H1 (cell line): ENCODE results near the gene PKD1L1. TPM values are rescaled to one million over a fixed set of nuclear protein-coding genes. Genes with fewer than 3 reads are reported as not detected.

ENCODE experiments used
- BCL11A ChIP-seq, 2 experiments: IDR thresholded peaks; one replicate each; pipeline ENCODE4 v1.6.1; 2011; ENCODE audit warnings: low read depth in 2 of 2, low read length in 2 of 2, mild to moderate bottlenecking in 2 of 2
- polyA plus RNA-seq, 7 experiments: library from polyadenylated mRNA; depleted of rRNA in 3 of 7; stranded (reverse) in 5 of 7; unstranded in 2 of 7; fragments of >200 nt in 5 of 7; fragments of 200-250 nt in 2 of 7; gene quantifications; 1 replicate in 5 of 7; 2 replicates in 1 of 7; 4 replicates in 1 of 7; pipeline versions ENCODE4 v1.2.1 to v1.2.3, GENCODE V29; 2011 to 2013; ENCODE audit warnings: missing spikeins in 2 of 7, mixed read lengths in 2 of 7
- total RNA-seq: library from RNA; stranded (reverse); fragmentation: NEBNext Ultra II Directional; extraction: Animal tissue kit (Norgen Biotek cat#: 25700); gene quantifications from 2 replicates; pipeline ENCODE4 v1.2.1, GENCODE V29; 2021
- TF ChIP-seq, protein P1 (sequence below): fragments of 300-600 bp; sonication (generic); IDR thresholded peaks from 2 replicates; pipeline ENCODE4 v1.7.1; 2012; ENCODE audit warnings: low read length, moderate library complexity, mild to moderate bottlenecking, inconsistent platforms; ENCODE audit not compliant: insufficient replicate concordance

PKD1L1 gene
- total and polyA plus RNA-seq, 2 of the 8 experiments (the other 6 are each of a cell fraction or from before 2014, with no cell fraction given) = 0.22 to 0.35 TPM

DNA sequence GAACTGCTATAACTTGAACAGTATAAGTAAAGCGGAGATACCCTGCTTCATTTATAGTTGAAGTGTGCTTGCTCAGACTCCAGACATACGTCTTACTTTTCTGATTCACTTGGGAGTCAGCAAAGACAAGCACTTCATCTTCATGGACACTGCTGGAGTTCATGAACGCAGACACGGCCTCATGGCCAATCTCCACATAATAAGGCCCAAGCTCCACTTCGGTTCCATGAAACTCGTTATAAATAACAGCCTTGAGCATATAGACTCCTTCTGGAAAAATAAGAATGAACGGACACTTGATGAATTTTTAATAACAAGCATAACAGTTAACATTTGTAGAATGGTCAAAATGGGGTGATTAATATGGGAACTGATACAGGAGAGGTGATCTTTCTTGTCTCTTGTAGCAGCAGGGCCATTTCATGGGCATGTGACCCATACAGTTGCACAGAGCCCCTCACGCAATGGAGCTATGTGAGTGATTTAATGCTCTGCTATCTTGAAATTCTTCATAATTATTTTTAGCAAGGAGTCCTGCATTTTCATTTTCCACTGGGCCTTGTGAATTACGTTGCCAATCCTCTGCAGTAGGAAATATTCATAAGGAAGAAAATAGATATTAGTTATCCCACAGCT lies 40.2 kb downstream of the PKD1L1 start (continued):
- TF ChIP-seq, protein P1, sequence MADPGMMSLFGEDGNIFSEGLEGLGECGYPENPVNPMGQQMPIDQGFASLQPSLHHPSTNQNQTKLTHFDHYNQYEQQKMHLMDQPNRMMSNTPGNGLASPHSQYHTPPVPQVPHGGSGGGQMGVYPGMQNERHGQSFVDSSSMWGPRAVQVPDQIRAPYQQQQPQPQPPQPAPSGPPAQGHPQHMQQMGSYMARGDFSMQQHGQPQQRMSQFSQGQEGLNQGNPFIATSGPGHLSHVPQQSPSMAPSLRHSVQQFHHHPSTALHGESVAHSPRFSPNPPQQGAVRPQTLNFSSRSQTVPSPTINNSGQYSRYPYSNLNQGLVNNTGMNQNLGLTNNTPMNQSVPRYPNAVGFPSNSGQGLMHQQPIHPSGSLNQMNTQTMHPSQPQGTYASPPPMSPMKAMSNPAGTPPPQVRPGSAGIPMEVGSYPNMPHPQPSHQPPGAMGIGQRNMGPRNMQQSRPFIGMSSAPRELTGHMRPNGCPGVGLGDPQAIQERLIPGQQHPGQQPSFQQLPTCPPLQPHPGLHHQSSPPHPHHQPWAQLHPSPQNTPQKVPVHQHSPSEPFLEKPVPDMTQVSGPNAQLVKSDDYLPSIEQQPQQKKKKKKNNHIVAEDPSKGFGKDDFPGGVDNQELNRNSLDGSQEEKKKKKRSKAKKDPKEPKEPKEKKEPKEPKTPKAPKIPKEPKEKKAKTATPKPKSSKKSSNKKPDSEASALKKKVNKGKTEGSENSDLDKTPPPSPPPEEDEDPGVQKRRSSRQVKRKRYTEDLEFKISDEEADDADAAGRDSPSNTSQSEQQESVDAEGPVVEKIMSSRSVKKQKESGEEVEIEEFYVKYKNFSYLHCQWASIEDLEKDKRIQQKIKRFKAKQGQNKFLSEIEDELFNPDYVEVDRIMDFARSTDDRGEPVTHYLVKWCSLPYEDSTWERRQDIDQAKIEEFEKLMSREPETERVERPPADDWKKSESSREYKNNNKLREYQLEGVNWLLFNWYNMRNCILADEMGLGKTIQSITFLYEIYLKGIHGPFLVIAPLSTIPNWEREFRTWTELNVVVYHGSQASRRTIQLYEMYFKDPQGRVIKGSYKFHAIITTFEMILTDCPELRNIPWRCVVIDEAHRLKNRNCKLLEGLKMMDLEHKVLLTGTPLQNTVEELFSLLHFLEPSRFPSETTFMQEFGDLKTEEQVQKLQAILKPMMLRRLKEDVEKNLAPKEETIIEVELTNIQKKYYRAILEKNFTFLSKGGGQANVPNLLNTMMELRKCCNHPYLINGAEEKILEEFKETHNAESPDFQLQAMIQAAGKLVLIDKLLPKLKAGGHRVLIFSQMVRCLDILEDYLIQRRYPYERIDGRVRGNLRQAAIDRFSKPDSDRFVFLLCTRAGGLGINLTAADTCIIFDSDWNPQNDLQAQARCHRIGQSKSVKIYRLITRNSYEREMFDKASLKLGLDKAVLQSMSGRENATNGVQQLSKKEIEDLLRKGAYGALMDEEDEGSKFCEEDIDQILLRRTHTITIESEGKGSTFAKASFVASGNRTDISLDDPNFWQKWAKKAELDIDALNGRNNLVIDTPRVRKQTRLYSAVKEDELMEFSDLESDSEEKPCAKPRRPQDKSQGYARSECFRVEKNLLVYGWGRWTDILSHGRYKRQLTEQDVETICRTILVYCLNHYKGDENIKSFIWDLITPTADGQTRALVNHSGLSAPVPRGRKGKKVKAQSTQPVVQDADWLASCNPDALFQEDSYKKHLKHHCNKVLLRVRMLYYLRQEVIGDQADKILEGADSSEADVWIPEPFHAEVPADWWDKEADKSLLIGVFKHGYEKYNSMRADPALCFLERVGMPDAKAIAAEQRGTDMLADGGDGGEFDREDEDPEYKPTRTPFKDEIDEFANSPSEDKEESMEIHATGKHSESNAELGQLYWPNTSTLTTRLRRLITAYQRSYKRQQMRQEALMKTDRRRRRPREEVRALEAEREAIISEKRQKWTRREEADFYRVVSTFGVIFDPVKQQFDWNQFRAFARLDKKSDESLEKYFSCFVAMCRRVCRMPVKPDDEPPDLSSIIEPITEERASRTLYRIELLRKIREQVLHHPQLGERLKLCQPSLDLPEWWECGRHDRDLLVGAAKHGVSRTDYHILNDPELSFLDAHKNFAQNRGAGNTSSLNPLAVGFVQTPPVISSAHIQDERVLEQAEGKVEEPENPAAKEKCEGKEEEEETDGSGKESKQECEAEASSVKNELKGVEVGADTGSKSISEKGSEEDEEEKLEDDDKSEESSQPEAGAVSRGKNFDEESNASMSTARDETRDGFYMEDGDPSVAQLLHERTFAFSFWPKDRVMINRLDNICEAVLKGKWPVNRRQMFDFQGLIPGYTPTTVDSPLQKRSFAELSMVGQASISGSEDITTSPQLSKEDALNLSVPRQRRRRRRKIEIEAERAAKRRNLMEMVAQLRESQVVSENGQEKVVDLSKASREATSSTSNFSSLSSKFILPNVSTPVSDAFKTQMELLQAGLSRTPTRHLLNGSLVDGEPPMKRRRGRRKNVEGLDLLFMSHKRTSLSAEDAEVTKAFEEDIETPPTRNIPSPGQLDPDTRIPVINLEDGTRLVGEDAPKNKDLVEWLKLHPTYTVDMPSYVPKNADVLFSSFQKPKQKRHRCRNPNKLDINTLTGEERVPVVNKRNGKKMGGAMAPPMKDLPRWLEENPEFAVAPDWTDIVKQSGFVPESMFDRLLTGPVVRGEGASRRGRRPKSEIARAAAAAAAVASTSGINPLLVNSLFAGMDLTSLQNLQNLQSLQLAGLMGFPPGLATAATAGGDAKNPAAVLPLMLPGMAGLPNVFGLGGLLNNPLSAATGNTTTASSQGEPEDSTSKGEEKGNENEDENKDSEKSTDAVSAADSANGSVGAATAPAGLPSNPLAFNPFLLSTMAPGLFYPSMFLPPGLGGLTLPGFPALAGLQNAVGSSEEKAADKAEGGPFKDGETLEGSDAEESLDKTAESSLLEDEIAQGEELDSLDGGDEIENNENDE = no peak
- TF ChIP-seq BCL11A (IDR thresholded peaks at IDR 0.05; ENCODE audit: low read depth in 2 of 2, low read length in 2 of 2) = no peak
